Measurements from ENCODE around the gene CRYBB2. TPM values are rescaled to one million over a fixed set of nuclear protein-coding genes. Genes with fewer than 3 reads are reported as not detected.

Gene CRYBB2
- total RNA-seq, 4 donors from 2014 or later, result not detected

DNA sequence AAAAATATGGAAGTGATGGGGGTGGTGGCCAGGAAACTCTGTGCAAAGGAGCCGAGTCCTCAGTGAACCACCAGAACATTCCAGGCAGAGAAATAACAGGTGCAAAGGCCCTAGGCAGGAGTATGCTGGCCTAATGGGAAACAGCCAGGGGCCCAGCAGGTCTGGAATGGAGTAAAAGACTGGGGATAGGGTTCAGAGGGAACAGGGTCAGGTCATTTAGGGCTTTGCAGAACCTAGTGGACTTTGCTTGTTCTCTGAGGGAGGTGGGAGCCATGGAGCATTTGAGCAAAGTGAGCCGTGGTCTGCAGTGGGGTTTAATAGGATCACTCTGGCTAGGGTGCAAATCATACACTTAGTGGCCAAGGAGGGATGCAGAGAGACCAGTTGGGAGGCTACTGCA lies 11.1 kb upstream of the CRYBB2 start:
- TF ChIP-seq, protein P1, sequence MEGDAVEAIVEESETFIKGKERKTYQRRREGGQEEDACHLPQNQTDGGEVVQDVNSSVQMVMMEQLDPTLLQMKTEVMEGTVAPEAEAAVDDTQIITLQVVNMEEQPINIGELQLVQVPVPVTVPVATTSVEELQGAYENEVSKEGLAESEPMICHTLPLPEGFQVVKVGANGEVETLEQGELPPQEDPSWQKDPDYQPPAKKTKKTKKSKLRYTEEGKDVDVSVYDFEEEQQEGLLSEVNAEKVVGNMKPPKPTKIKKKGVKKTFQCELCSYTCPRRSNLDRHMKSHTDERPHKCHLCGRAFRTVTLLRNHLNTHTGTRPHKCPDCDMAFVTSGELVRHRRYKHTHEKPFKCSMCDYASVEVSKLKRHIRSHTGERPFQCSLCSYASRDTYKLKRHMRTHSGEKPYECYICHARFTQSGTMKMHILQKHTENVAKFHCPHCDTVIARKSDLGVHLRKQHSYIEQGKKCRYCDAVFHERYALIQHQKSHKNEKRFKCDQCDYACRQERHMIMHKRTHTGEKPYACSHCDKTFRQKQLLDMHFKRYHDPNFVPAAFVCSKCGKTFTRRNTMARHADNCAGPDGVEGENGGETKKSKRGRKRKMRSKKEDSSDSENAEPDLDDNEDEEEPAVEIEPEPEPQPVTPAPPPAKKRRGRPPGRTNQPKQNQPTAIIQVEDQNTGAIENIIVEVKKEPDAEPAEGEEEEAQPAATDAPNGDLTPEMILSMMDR (IDR thresholded peaks at IDR 0.05 in 4 of 5, conservative IDR thresholded peaks at IDR 0.05 in 1 of 5), result no peak
- ATAC-seq (no peak), DNase-seq (no peak)
- intact Hi-C loops (cut with DNase I; ENCODE audit: low total_unique reads), result no loop called here
- no peaks in the 10 kb centered on the region for H3K36me3 ChIP-seq
- in situ Hi-C loops (cut with MboI; ENCODE audit: low sequenced_read_pairs in 4 of 4), result no loop called here
- H3K27me3 ChIP-seq, result no peaks in the 10 kb centered on the region
- H3K4me3 ChIP-seq, result no peak overlapping the region
- H3K27ac ChIP-seq, result no peak overlapping the region
- no peaks in the 10 kb centered on the region for H3K4me1 ChIP-seq
- H3K9me3 ChIP-seq, result no peaks in the 10 kb centered on the region

DNA sequence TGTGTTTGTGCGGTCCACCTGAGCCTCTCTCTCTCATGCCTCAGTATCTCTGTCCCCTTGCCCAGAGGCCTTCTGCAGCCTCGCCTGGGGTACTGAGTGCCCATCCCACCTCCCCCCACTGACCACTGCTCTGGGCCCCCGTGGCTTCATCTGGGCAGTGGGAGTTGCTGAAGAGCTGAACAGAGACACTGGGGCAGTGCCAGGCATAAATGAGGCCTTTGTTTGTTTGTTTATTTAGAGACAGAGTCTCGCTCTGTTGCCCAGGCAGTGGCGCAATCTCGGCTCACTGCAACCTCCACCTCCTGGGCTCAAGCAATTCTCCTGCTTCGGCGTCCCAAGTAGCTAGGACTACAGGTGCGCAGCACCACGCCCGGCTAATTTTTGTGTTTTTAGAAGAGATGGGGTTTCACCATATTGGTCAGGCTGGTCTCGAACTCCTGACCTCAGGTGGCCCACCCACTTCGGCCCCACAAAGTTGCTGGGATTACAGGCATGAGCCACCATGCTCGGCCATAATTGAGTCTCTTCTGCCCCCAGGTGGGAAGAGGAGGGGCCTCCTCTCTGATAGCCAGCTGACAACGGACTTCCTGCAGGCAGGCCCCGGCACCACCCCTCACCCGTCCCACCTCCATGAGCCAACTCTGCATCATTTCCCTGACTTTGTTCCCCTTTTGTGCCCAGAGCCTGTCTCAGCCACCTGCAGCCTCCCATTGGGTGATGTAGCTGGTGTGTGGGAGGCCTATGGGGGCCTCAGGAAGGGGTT lies 10.5 kb upstream of the CRYBB2 start:
- TF ChIP-seq, protein P1 (IDR thresholded peaks at IDR 0.05 in 4 of 5, conservative IDR thresholded peaks at IDR 0.05 in 1 of 5), result no peak
- TF ChIP-seq POLR2A (IDR thresholded peaks at IDR 0.05), result no peak
- Histone ChIP-seq H3K4me1 (no peaks in the 10 kb centered on the region), H3K9me3 (no peaks in the 10 kb centered on the region), H3K27me3 (no peaks in the 10 kb centered on the region), H3K36me3 (no peaks in the 10 kb centered on the region), H3K27ac (no peak overlapping the region), H3K4me3 (no peak overlapping the region)
- DNase-seq, result no peak
- intact Hi-C loops (cut with DNase I; ENCODE audit: low total_unique reads), result no loop called here
- in situ Hi-C loops (cut with MboI; ENCODE audit: low sequenced_read_pairs in 4 of 4), result no loop called here
- ATAC-seq, result no peak

DNA sequence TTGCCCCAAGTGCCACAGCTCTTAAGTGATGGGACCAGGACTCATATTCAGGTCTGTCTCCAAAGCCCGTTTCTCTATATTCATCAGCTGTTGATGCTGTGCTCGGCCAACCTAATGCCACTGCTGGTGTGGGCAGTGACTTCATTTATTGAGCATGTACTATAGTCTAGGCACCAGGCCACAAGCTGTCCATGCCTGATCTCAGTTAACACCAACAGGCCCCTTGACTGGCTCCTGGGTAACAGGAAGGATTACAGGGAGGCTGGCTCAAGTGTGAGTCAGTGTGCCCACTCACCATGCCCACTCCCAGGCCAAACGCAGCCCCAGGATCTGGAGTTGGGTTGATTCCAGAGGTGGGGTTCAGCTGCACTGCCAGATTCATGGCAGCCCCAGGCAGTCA lies 8.6 kb upstream of the CRYBB2 start:
- Histone ChIP-seq H3K27me3 (no peaks in the 10 kb centered on the region), H3K4me3 (no peak overlapping the region), H3K4me1 (no peaks in the 10 kb centered on the region), H3K36me3 (no peaks in the 10 kb centered on the region), H3K27ac (no peak overlapping the region), H3K9me3 (no peaks in the 10 kb centered on the region)
- ATAC-seq, result no peak
- in situ Hi-C loops (cut with MboI; ENCODE audit: low sequenced_read_pairs in 4 of 4), result no loop called here
- no peak for TF ChIP-seq POLR2A (IDR thresholded peaks at IDR 0.05)
- TF ChIP-seq, protein P1 (IDR thresholded peaks at IDR 0.05 in 4 of 5, conservative IDR thresholded peaks at IDR 0.05 in 1 of 5), result no peak
- no peak for DNase-seq
- intact Hi-C loops (cut with DNase I; ENCODE audit: low total_unique reads), result no loop called here

DNA sequence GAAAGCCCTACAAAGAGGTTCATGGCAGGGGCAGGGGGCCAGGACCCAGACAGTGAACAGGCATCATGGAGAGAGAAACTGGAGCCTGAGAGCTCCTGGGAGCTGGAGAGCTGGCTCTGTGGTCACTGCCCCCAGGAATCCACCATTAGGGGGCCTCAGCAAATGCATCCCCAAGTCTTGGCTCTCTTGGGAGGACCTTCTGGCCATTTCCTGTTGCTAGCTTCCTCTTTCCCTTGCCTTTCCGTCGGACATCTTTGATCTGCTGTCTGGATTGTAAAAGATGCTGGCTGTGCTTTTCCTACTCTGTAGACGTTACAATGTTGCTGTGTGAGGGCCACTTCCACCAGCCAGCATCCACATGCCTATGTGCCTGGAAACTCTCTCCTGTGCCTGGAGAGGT lies 7.1 kb upstream of the CRYBB2 start:
- in situ Hi-C loops (cut with MboI; ENCODE audit: low sequenced_read_pairs in 4 of 4), result no loop called here

More for the DNA sequence above, 7.1 kb upstream of the CRYBB2 start:
- ATAC-seq (no peak), DNase-seq (no peak)
- H3K27me3 ChIP-seq, result no peaks in the 10 kb centered on the region
- no peak overlapping the region for H3K4me3 ChIP-seq
- H3K9me3 ChIP-seq, result no peaks in the 10 kb centered on the region
- H3K4me1 ChIP-seq, result no peaks in the 10 kb centered on the region
- intact Hi-C loops (cut with DNase I; ENCODE audit: low total_unique reads), result no loop called here
- no peak overlapping the region for H3K27ac ChIP-seq
- no peak for TF ChIP-seq POLR2A (IDR thresholded peaks at IDR 0.05)
- TF ChIP-seq, protein P1 (IDR thresholded peaks at IDR 0.05 in 4 of 5, conservative IDR thresholded peaks at IDR 0.05 in 1 of 5), result no peak
- no peaks in the 10 kb centered on the region for H3K36me3 ChIP-seq
